Spinal cord (tissue), 10 donors: Measurements from ENCODE around the gene NPHP3. TPM values are rescaled to one million over a fixed set of nuclear protein-coding genes. Genes with fewer than 3 reads are reported as not detected.
"Not testable (repeated sequence)": the region's sequence is repeated elsewhere in the genome, so short reads cannot be mapped to it uniquely, and the experiment has no call there.

Experiments
- DNase-seq, 6 donors: peaks; one replicate each; pipeline versions ENCODE4 v3.0.0 to v3.0.0-alpha.2; 2013 to 2015; ENCODE audit warnings: low spot score in 6 of 6, low read depth in 4 of 6
- H3K27ac ChIP-seq: one replicate; pipeline ENCODE4 v1.5.1; 2013; ENCODE audit warnings: low read depth, low read length, control low read depth
- H3K27me3 ChIP-seq: one replicate; pipeline ENCODE4 v1.6.1; 2013; ENCODE audit warnings: low read length; ENCODE audit not compliant: control insufficient read depth, insufficient read depth
- H3K36me3 ChIP-seq: one replicate; pipeline ENCODE4 v1.6.1; 2013; ENCODE audit warnings: low read length; ENCODE audit not compliant: control insufficient read depth, insufficient read depth
- H3K4me1 ChIP-seq: one replicate; pipeline ENCODE4 v1.6.1; 2013; ENCODE audit warnings: low read length; ENCODE audit not compliant: control insufficient read depth, insufficient read depth
- H3K4me3 ChIP-seq: one replicate; pipeline ENCODE4 v1.5.1; 2013; ENCODE audit warnings: low read depth, low read length, control low read depth
- H3K9me3 ChIP-seq: one replicate; pipeline ENCODE4 v1.6.1; 2013; ENCODE audit warnings: low read length; ENCODE audit not compliant: control insufficient read depth, insufficient read depth
- WGBS: methylation state at CpG from one replicate; pipeline ENCODE4 v1.1.5; 2013; ENCODE audit warnings: missing lambda C conversion rate; ENCODE audit not compliant: insufficient coverage; 5-methylcytosine and 5-hydroxymethylcytosine counted together
- long read RNA-seq, 4 donors: transcript quantifications; one replicate each; lab custom pipeline, GENCODE V29; 2026
- polyA plus RNA-seq, 2 donors: library from polyadenylated mRNA; unstranded; fragments of 120-200 nt; gene quantifications; one replicate each; pipeline ENCODE4 v1.2.1, GENCODE V29; 2013; ENCODE audit not compliant: insufficient read length in 2 of 2
- total RNA-seq, 2 donors: library from RNA; depleted of rRNA in 1 of 2; stranded (reverse); fragments of 120-200 nt in 1 of 2; fragments of >200 nt in 1 of 2; gene quantifications; one replicate each; pipeline versions ENCODE4 v1.2.3 to v1.2.4, GENCODE V29; 2013 to 2014
- donor health status: healthy.

NPHP3 gene, protein sequence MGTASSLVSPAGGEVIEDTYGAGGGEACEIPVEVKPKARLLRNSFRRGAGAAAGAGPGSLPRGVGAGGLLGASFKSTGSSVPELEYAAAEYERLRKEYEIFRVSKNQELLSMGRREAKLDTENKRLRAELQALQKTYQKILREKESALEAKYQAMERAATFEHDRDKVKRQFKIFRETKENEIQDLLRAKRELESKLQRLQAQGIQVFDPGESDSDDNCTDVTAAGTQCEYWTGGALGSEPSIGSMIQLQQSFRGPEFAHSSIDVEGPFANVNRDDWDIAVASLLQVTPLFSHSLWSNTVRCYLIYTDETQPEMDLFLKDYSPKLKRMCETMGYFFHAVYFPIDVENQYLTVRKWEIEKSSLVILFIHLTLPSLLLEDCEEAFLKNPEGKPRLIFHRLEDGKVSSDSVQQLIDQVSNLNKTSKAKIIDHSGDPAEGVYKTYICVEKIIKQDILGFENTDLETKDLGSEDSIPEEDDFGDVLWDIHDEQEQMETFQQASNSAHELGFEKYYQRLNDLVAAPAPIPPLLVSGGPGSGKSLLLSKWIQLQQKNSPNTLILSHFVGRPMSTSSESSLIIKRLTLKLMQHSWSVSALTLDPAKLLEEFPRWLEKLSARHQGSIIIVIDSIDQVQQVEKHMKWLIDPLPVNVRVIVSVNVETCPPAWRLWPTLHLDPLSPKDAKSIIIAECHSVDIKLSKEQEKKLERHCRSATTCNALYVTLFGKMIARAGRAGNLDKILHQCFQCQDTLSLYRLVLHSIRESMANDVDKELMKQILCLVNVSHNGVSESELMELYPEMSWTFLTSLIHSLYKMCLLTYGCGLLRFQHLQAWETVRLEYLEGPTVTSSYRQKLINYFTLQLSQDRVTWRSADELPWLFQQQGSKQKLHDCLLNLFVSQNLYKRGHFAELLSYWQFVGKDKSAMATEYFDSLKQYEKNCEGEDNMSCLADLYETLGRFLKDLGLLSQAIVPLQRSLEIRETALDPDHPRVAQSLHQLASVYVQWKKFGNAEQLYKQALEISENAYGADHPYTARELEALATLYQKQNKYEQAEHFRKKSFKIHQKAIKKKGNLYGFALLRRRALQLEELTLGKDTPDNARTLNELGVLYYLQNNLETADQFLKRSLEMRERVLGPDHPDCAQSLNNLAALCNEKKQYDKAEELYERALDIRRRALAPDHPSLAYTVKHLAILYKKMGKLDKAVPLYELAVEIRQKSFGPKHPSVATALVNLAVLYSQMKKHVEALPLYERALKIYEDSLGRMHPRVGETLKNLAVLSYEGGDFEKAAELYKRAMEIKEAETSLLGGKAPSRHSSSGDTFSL (N-terminal part only)
- total RNA-seq = 10 to 100 TPM; 34.3 to 49.5 TPM
- polyA plus RNA-seq = 10 to 100 TPM; 23.8 to 36.5 TPM
- long read RNA-seq, donor 1 = 0 reads
- long read RNA-seq, donor 2 = 0 reads
- long read RNA-seq, donor 3 = 0 reads
- long read RNA-seq, donor 4, full-length matches to known transcripts = 2 of 9 reads
- long read RNA-seq, donor 4, partial matches to known transcripts = 7 of 9 reads
- long read RNA-seq, donor 4, other reads (novel, unspliced or antisense) = 0 of 9 reads

DNA sequence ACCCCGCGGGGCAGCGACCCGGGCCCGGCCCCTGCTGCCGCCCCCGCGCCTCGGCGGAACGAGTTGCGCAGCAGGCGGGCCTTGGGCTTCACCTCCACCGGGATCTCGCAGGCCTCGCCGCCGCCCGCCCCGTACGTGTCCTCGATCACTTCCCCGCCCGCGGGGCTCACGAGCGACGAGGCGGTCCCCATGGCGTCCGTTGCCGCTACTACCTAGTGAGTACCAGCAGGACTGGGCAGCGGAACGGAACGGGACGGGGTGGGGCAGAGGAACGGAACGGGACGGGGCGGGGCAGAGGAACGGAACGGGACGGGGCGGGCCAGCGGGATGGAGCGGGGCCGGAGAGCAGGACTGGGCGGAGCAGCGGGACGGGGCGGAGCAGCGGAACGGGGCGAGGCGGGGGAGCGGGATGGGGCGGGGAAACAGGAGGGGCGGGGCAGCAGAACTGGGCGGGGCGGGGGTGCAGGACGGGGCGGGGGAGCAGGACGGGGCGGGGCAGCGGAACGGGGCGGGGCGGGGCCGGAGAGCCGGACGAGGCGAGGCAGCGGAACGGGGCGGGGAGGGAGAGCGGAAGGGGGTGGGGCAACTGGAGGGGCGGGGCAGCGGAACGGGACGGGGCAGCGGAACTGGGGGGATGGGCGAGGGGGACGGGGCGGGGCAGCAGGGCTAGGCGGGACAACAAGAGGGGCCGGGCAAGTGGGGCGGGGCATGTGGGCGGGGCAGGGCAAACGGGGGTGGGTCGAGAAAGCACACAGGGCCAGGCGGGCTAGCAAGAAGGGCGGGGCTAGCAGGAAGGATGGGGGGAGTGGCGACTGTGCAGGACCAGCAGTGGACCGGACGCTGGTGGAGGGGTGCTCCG is at the start of gene NPHP3:
NPHP3 (minus strand) TSS at position 245 of the 859 bp plus-strand sequence; CDS start at position 191, 54 bp downstream.
- WGBS = under 1% methylated on average over 65 of the region's 96 CpGs
- Histone ChIP-seq H3K4me3 (peak within 1 kb of the TSS; percentile 91), H3K9me3 (no peaks in the 10 kb centered on the region), H3K36me3 (no peaks in the 10 kb centered on the region), H3K27me3 (no peaks in the 10 kb centered on the region), H3K27ac (peak within 1 kb of the TSS; percentile 97), H3K4me1 (peaks cover 11% of the 10 kb centered on the region)
- DNase-seq = peak; percentile 52 to 97 (median 86)

DNA sequence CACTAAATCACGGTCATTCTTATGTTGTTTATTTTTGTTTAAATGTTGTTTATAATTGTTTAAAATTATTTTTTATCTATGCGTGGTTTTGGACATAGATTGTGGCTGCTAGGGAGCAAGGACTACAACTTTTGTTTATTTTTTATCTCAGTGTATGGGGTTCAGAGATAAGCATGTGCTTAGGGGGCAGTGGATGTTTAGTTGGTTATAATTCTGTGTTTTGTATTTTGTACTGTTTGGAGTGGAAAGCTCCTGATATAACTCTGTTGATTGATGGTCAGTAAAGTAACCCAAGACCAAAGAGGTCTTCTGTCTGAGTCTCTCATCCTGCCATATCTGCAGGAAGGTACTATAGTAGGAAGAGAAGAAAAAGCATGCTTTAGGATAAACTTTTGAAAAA is 36.5 kb upstream of the NPHP3 start:
- Histone ChIP-seq H3K27ac (no peak overlapping the region), H3K36me3 (no peaks in the 10 kb centered on the region), H3K4me3 (no peak overlapping the region), H3K27me3 (no peaks in the 10 kb centered on the region), H3K9me3 (no peaks in the 10 kb centered on the region), H3K4me1 (no peaks in the 10 kb centered on the region)
- no peak for DNase-seq
- 100% methylated on average over 1 of the region's 2 CpGs for WGBS

DNA sequence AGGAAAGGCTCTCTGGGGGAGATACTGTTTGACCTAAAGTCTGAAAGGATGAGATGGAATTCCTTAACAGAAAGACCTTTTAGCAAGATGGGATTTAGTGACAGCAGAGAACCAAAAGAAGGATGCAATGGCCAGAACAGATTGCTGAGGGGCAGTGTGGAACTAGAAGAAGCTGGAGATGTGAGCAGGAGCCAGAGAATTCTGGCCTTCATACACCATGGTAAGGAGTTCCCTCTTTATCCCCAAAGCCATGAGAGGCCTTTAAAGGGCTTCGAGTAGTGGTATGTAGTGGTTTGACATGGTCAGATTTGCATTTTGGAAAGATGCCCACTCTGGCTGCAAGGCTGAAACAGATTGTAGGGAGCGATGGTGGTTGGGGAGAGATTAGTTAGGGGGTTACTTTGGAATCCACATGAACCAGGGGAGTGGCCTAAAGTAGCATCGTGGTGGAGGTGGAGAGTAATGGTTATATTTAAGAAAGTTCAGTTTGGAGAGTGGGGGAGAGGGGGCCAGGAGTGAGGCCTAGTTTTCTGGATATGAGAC is 34.0 kb upstream of the NPHP3 start:
- H3K27me3 ChIP-seq = no peaks in the 10 kb centered on the region
- no peaks in the 10 kb centered on the region for H3K4me1 ChIP-seq
- H3K9me3 ChIP-seq = no peaks in the 10 kb centered on the region
- H3K36me3 ChIP-seq = no peaks in the 10 kb centered on the region
- 79% methylated on average over 3 of the region's 3 CpGs for WGBS
- no peak overlapping the region for H3K4me3 ChIP-seq
- H3K27ac ChIP-seq = no peak overlapping the region
- DNase-seq = no peak

DNA sequence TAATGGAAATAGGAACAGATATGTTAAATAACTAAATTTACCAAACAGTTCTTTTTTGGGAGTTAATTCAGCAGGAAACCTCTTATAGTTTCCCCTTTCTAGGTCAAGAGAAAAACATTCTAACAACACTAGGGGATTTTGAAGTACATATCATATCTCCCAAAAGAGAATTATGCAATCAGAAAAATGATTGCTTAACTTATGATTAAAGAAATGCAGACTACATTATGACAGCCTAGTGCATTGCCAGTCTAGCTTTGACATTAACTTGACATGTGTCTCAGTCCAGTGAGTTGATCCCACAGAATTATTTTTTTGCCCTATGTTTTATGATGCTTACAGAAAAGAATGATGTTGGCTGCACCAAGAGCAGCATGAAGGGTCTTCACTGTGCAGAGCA is 31.7 kb upstream of the NPHP3 start:
- H3K4me3 ChIP-seq = no peak overlapping the region
- H3K36me3 ChIP-seq = no peaks in the 10 kb centered on the region
- no peak overlapping the region for H3K27ac ChIP-seq
- no peak for DNase-seq
- no peaks in the 10 kb centered on the region for H3K27me3 ChIP-seq
- no peaks in the 10 kb centered on the region for H3K4me1 ChIP-seq
- no peaks in the 10 kb centered on the region for H3K9me3 ChIP-seq

DNA sequence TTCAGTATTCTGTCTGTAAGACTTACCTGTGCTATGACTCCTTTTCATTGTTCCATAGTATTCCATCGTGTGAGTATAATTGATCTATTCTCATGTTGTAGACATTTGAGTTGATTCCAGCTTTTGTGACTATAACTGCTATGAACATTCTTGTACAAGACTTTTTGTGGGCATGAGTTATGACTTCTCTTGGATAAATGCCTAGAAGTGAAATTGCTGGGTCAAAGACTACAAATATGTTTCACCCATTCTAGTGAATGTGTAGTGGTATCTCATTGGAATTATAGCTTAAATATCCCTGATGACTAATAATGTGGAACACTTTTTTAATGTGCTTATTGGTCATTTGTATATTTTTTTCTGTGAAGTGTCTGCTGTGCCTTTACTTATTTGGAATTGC is 27.6 kb upstream of the NPHP3 start:
- Histone ChIP-seq H3K4me3 (no peak overlapping the region), H3K27me3 (no peaks in the 10 kb centered on the region), H3K9me3 (no peaks in the 10 kb centered on the region), H3K27ac (no peak overlapping the region), H3K36me3 (no peaks in the 10 kb centered on the region), H3K4me1 (no peaks in the 10 kb centered on the region)
- WGBS = no CpG with 5 or more reads among the region's 1 CpG
- peak in 1 of 6 donors; percentile 22 for DNase-seq

DNA sequence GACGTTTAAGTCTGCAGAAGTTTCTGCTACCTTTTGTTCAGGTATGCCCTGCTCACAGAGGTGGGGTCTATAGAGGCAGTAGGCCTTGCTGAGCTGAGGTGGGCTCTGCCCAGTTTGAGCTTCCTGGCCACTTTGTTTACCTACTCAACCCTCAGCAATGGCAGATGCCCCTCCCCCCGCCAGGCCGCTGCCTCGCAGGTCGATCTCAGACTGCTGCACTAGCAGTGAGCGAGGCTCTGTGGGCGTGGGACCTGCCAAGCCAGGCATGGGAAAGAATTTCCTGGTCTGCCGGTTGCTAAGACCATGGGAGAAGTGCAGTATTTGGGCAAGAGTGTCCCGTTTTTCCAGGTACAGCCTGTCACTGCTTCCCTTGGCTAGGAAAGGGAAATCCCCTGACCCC is 24.5 kb upstream of the NPHP3 start:
- H3K4me1 ChIP-seq, H3K36me3 ChIP-seq, H3K4me3 ChIP-seq, DNase-seq, H3K9me3 ChIP-seq, H3K27ac ChIP-seq, H3K27me3 ChIP-seq: not testable (repeated sequence)
- WGBS = 83% methylated on average over 8 of the region's 9 CpGs

DNA sequence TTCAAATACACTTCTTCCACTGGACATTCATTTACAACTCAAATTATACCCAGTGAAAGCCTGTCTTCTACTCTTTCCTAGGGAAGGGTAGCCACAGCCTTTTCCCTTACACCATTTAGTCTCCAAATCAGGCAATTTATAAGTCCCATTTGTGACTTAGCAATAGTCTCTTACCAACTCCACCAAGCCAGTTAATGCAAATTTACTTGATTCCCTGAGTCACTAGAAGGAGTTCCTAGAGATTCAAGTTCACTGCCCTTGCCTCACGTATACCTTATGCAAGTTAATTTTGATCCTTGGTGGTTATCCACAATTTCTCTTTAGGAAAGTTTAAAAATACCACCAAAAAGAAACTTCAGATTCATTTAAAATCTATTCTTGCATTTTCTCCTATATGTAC is 16.1 kb upstream of the NPHP3 start:
- no CpG with 5 or more reads among the region's 1 CpG for whole genome bisulfite sequencing

DNA sequence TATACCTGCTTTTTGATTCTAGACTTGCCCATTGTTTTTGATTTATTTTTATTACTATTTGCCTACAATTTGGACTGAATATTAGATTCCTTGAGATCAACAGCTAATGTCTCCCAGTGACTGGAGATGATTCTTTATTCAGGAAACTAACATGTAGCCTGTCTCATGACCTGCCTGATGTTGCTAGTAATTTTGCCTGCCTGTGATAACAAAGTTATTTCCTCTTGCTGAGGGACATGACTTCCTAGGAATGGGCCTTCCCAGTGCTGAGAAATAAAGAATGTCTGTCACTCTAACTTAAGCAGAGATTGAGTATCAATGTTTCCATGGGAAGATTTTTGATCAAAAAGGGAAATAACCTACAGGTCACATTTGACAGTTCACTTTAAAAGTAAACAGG is 13.4 kb upstream of the NPHP3 start:
- H3K4me3 ChIP-seq = no peak overlapping the region
- no peak for DNase-seq
- no peaks in the 10 kb centered on the region for H3K36me3 ChIP-seq

More for the DNA sequence above, 16.1 kb upstream of the NPHP3 start:
- H3K36me3 ChIP-seq = no peaks in the 10 kb centered on the region
- no peak overlapping the region for H3K4me3 ChIP-seq
- no peak for DNase-seq
- H3K9me3 ChIP-seq = no peaks in the 10 kb centered on the region
- no peak overlapping the region for H3K27ac ChIP-seq
- no peaks in the 10 kb centered on the region for H3K27me3 ChIP-seq
- no peaks in the 10 kb centered on the region for H3K4me1 ChIP-seq

More for the DNA sequence above, 13.4 kb upstream of the NPHP3 start:
- Histone ChIP-seq H3K27me3 (no peaks in the 10 kb centered on the region), H3K4me1 (no peaks in the 10 kb centered on the region), H3K9me3 (no peaks in the 10 kb centered on the region), H3K27ac (no peak overlapping the region)
